Sigmoid colon (tissue), 7 donors: ENCODE results near the gene POLR1C. TPM values are rescaled to one million over a fixed set of nuclear protein-coding genes. Genes with fewer than 3 reads are reported as not detected.

Experiments
- DNase-seq: peaks from one replicate; pipeline ENCODE4 v3.0.0-alpha.2; 2019
- H3K27ac ChIP-seq, 4 donors: fragments of 200-600 bp; sonication (generic); one replicate each; pipeline ENCODE4 v1.5.1; 2016 to 2019; ENCODE audit warnings: mild to moderate bottlenecking in 1 of 4
- H3K27me3 ChIP-seq, 3 donors: fragments of 200-600 bp; sonication (generic); one replicate each; pipeline ENCODE4 v1.5.1; 2019; ENCODE audit warnings: mild to moderate bottlenecking in 1 of 3
- H3K36me3 ChIP-seq, 4 donors: fragments of 200-600 bp; sonication (generic); one replicate each; pipeline ENCODE4 v1.5.1; 2016 to 2019
- H3K4me1 ChIP-seq, 4 donors: fragments of 200-600 bp; sonication (generic); one replicate each; pipeline ENCODE4 v1.5.1; 2017 to 2019
- H3K4me3 ChIP-seq, 4 donors: fragments of 200-600 bp; sonication (generic); one replicate each; pipeline ENCODE4 v1.5.1; 2017 to 2019; ENCODE audit warnings: mild to moderate bottlenecking in 2 of 4, moderate library complexity in 1 of 4
- H3K9me3 ChIP-seq, 4 donors: fragments of 200-600 bp in 3 of 4; sonication (generic) in 3 of 4; one replicate each; pipeline versions ENCODE4 v1.5.1 to v1.6.1; 2013 to 2019
- CTCF ChIP-seq, 4 experiments: fragments of 450-650 bp in 3 of 4; fragments of 200-600 bp in 1 of 4; IDR thresholded peaks; one replicate each; pipeline ENCODE4 v1.5.1; 2016 to 2019; ENCODE audit warnings: antibody characterized with exemption in 4 of 4, mild to moderate bottlenecking in 3 of 4, moderate library complexity in 2 of 4
- EP300 ChIP-seq, 4 donors: sonication (generic); formaldehyde crosslinking; IDR thresholded peaks; one replicate each; pipeline ENCODE4 v1.6.1; 2017; ENCODE audit warnings: antibody characterized with exemption in 4 of 4
- POLR2A ChIP-seq, 2 donors: fragments of 450-650 bp; IDR thresholded peaks; one replicate each; pipeline ENCODE4 v1.6.1; 2016; ENCODE audit warnings: antibody characterized with exemption in 2 of 2, mild to moderate bottlenecking in 2 of 2, moderate library complexity in 2 of 2
- POLR2AphosphoS5 ChIP-seq, 4 donors: sonication (generic); formaldehyde crosslinking; IDR thresholded peaks; one replicate each; pipeline ENCODE4 v1.6.1; 2017; ENCODE audit warnings: antibody characterized with exemption in 4 of 4
- WGBS, 2 donors: extraction: QIAGEN DNeasy Blood & Tissue Kit; methylation state at CpG; one replicate each; pipeline ENCODE4 v1.1.7; 2013; 5-methylcytosine and 5-hydroxymethylcytosine counted together
- intact Hi-C: fragments of 100-400 bp; cut with DNase I; formaldehyde crosslinking; loops from one replicate; pipeline ENCODE4 v1.15.1; 2023
- polyA plus RNA-seq, 3 donors: library from polyadenylated mRNA; stranded (reverse); fragments of 200-250 nt; gene quantifications; one replicate each; pipeline ENCODE4 v1.2.3, GENCODE V29; 2013
- total RNA-seq, 4 donors: library from RNA; depleted of rRNA; stranded (reverse); fragments of >200 nt; gene quantifications; one replicate each; pipeline ENCODE4 v1.1.0, GENCODE V29; 2016
- donor health status: healthy with polysubstance abuse.
- donor health status: Bipolar disorder and iron deficiency.
- donor health status: healthy.

Gene POLR1C
- total and polyA plus RNA-seq, 7 donors: 11.9 to 39.5 (median 18.2) TPM

- 95% methylated on average over 2 of the region's 2 CpGs for WGBS, 2 donors
- no peak for TF ChIP-seq POLR2AphosphoS5 (IDR thresholded peaks at IDR 0.05)
- TF ChIP-seq CTCF (IDR thresholded peaks at IDR 0.05): no peak
- no peak for TF ChIP-seq EP300 (IDR thresholded peaks at IDR 0.05)
- no peak for TF ChIP-seq POLR2A (IDR thresholded peaks at IDR 0.05)
- no peak overlapping the region for H3K4me3 ChIP-seq
- H3K27ac ChIP-seq: no peak overlapping the region
- intact Hi-C loops: no loop called here
- peaks cover 0 to 7% (median 0%) of the 10 kb centered on the region in 4 donors for H3K36me3 ChIP-seq
- H3K9me3 ChIP-seq: no peaks in the 10 kb centered on the region
- H3K27me3 ChIP-seq: no peaks in the 10 kb centered on the region
- no peak for DNase-seq
- H3K4me1 ChIP-seq: peaks cover 0 to 32% (median 20%) of the 10 kb centered on the region in 4 donors
Measured at GRCh38 chr6:43481075-43481474, 35.8 kb upstream of the POLR1C start.

- Histone ChIP-seq H3K4me3 (no peak overlapping the region), H3K36me3 (peaks cover 0 to 7% (median 0%) of the 10 kb centered on the region in 4 donors), H3K9me3 (no peaks in the 10 kb centered on the region), H3K27me3 (no peaks in the 10 kb centered on the region), H3K4me1 (peaks cover 0 to 31% (median 20%) of the 10 kb centered on the region in 4 donors), H3K27ac (no peak overlapping the region)
- DNase-seq: no peak
- 93 to 94% methylated on average over 11 of the region's 11 CpGs for WGBS, 2 donors
- intact Hi-C loops: no loop called here
- no peak for TF ChIP-seq POLR2A (IDR thresholded peaks at IDR 0.05)
- TF ChIP-seq EP300 (IDR thresholded peaks at IDR 0.05): no peak
- no peak for TF ChIP-seq POLR2AphosphoS5 (IDR thresholded peaks at IDR 0.05)
- TF ChIP-seq CTCF (IDR thresholded peaks at IDR 0.05): no peak
Measured at GRCh38 chr6:43481591-43482236, 35.2 kb upstream of the POLR1C start.

DNA sequence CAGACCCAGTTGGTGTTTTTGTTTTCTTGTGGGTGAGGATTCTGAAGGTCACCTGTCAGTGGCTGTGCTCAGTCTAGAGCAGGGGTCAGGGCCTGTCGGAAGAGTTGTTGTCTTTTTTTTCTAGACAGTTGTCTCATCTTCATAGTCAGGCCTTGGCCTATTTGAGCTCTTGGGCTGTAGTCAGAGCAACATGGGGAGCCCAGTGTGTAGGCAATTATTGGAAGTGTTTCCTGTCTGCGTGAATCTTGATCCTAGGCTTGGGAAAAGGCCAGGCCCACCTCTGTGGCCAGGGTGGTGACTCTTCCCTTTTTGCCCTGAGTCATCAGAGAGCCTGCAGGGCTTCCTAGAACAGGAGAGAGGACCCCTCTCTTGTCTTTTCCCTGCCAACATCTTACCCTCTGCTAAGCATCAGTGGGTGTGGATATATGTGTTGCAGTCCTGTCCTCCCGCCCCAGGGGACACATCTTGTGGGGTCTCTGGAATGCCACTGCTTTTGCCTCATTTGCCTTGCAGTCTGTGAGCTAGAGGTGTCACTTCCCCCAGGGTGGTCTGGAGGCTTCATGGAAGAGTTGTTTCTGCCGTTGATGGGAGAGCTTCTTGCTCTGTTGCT lies 28.1 kb upstream of the POLR1C start:
- WGBS, 2 donors: 80 to 87% methylated on average over 4 of the region's 4 CpGs
- Histone ChIP-seq H3K27me3 (no peaks in the 10 kb centered on the region), H3K4me3 (no peak overlapping the region), H3K9me3 (no peaks in the 10 kb centered on the region), H3K4me1 (peaks cover 0 to 35% (median 24%) of the 10 kb centered on the region in 4 donors), H3K27ac (no peak overlapping the region), H3K36me3 (peaks cover 0 to 11% (median 0%) of the 10 kb centered on the region in 4 donors)
- no peak for DNase-seq
- TF ChIP-seq EP300 (IDR thresholded peaks at IDR 0.05) (no peak), POLR2AphosphoS5 (IDR thresholded peaks at IDR 0.05) (no peak), POLR2A (IDR thresholded peaks at IDR 0.05) (no peak), CTCF (IDR thresholded peaks at IDR 0.05) (no peak)
- intact Hi-C loops: no loop called here

GRCh38 chr6:43489277-43490072 lies 27.4 kb upstream of the POLR1C start:
- H3K36me3 ChIP-seq: peaks cover 0 to 11% (median 0%) of the 10 kb centered on the region in 4 donors
- WGBS, 2 donors: 91 to 95% methylated on average over 12 of the region's 12 CpGs
- H3K4me1 ChIP-seq: peaks cover 0 to 40% (median 27%) of the 10 kb centered on the region in 4 donors
- no peak for DNase-seq
- H3K27me3 ChIP-seq: no peaks in the 10 kb centered on the region
- H3K9me3 ChIP-seq: no peaks in the 10 kb centered on the region
- H3K27ac ChIP-seq: peak overlapping the region in 1 of 4 donors; percentile 16
- H3K4me3 ChIP-seq: no peak overlapping the region
- no peak for TF ChIP-seq POLR2AphosphoS5 (IDR thresholded peaks at IDR 0.05)
- no peak for TF ChIP-seq POLR2A (IDR thresholded peaks at IDR 0.05)
- TF ChIP-seq EP300 (IDR thresholded peaks at IDR 0.05): no peak
- no peak for TF ChIP-seq CTCF (IDR thresholded peaks at IDR 0.05)
- intact Hi-C loops: no loop called here
